GM12878 (cell line): ENCODE measurements around the gene ACACB. TPM values are rescaled to one million over a fixed set of nuclear protein-coding genes. Genes with fewer than 3 reads are reported as not detected.

Source experiments
- ATAC-seq: fragments of 200-7000 bp; cut with Tn5 transposase; 3 replicates; pipeline ENCODE4 v1.9.1; 2020; ENCODE audit warnings: mild to moderate bottlenecking, moderate library complexity
- BruUV-seq: library from RNA; stranded (reverse); fragments of 400-500 nt; replicated peaks from 2 replicates; lab custom pipeline; 2021; lab: Mats Ljungman, UMichigan
- CTCF ChIA-PET: fragments of 300-600 bp; sonication (Branson Sonifier 250); formaldehyde crosslinking; extraction: SDS; loops from one replicate; lab custom pipeline; 2021; ENCODE audit warnings: inconsistent platforms; lab: Yijun Ruan, JAX
- POLR2A ChIA-PET: fragments of 350-600 bp; formaldehyde crosslinking; extraction: SDS; loops from one replicate; lab custom pipeline; 2021; ENCODE audit warnings: inconsistent platforms; lab: Charles Lee
- RAD21 ChIA-PET: fragments of 300-600 bp; sonication (Branson Sonifier 250); formaldehyde crosslinking; loops from one replicate; lab custom pipeline; 2023; ENCODE audit warnings: antibody characterized with exemption; ENCODE audit not compliant: unreplicated experiment; lab: Charles Lee
- SMC1A ChIA-PET: fragments of 300-600 bp; sonication (Branson Sonifier 250); formaldehyde crosslinking; loops from one replicate; lab custom pipeline; 2023; ENCODE audit not compliant: unreplicated experiment, uncharacterized antibody; lab: Charles Lee
- DNase-seq: peaks from one replicate; pipeline ENCODE4 v3.0.0-alpha.2; 2011; ENCODE audit warnings: low read depth, low spot score
- FAIRE-seq: peaks from 3 replicates; lab custom pipeline; 2011; peaks lifted over from hg19 to GRCh38; lab: Jason Lieb, UNC
- H2AFZ ChIP-seq: 2 replicates; pipeline ENCODE4 v1.6.0; 2011; ENCODE audit warnings: low read depth, low read length, control low read depth; ENCODE audit not compliant: control insufficient read depth
- H3K27ac ChIP-seq: 2 replicates; pipeline ENCODE4 v1.5.1; 2011; ENCODE audit warnings: control low read depth; ENCODE audit not compliant: control insufficient read depth, insufficient read depth
- H3K27me3 ChIP-seq, 2 experiments: replicated peaks in 1 of 2; 2 replicates each; pipeline versions ENCODE4 v1.6.0 to v1.6.1; 2011; ENCODE audit warnings: low read length in 1 of 2; ENCODE audit not compliant: control insufficient read depth in 2 of 2, insufficient read depth in 2 of 2
- H3K36me3 ChIP-seq, 2 experiments: 2 replicates each; pipeline ENCODE4 v1.5.1; 2011; ENCODE audit warnings: low read length in 1 of 2; ENCODE audit not compliant: control insufficient read depth in 2 of 2, insufficient read depth in 2 of 2
- H3K4me1 ChIP-seq: 2 replicates; pipeline ENCODE4 v1.6.1; 2011; ENCODE audit warnings: mild to moderate bottlenecking, low read length, moderate library complexity, mixed read lengths; ENCODE audit not compliant: control insufficient read depth, insufficient read depth
- H3K4me2 ChIP-seq: 2 replicates; pipeline ENCODE4 v1.6.0; 2011; ENCODE audit warnings: control low read depth; ENCODE audit not compliant: control insufficient read depth, insufficient read depth
- H3K4me3 ChIP-seq: fragments of 200-600 bp; sonication (generic); 2 replicates; pipeline ENCODE4 v1.5.1; 2016
- H3K79me2 ChIP-seq: 2 replicates; pipeline ENCODE4 v1.6.0; 2011; ENCODE audit warnings: low read length; ENCODE audit not compliant: control insufficient read depth, insufficient read depth
- H3K9ac ChIP-seq: 2 replicates; pipeline ENCODE4 v1.8.0; 2011; ENCODE audit warnings: low read length, control low read depth, mixed read lengths; ENCODE audit not compliant: control insufficient read depth, insufficient read depth
- H3K9me3 ChIP-seq: replicated peaks from 3 replicates; pipeline ENCODE4 v1.5.1; 2011; ENCODE audit warnings: mild to moderate bottlenecking, low read length; ENCODE audit not compliant: control insufficient read depth, insufficient read depth
- H4K20me1 ChIP-seq: 2 replicates; pipeline ENCODE4 v1.6.0; 2011; ENCODE audit not compliant: control insufficient read depth, insufficient read depth
- EZH2 ChIP-seq: IDR thresholded peaks from 2 replicates; pipeline ENCODE4 v1.6.1; 2012; ENCODE audit warnings: low read depth, mild to moderate bottlenecking, control low read depth, inconsistent platforms, low read length, borderline replicate concordance; ENCODE audit not compliant: control insufficient read depth
- FOXK2 ChIP-seq: fragments of 450-650 bp; IDR thresholded peaks from 2 replicates; pipeline ENCODE4 v1.6.1; 2017; ENCODE audit warnings: mild to moderate bottlenecking, moderate library complexity
- GATAD2B ChIP-seq: fragments of 450-650 bp; conservative IDR thresholded peaks from 2 replicates; pipeline ENCODE4 v1.6.1; 2017; ENCODE audit warnings: low read depth, mild to moderate bottlenecking, moderate library complexity
- IKZF1 ChIP-seq: fragments of 450-650 bp; conservative IDR thresholded peaks from 2 replicates; pipeline ENCODE4 v1.6.1; 2017; ENCODE audit warnings: antibody characterized with exemption, mild to moderate bottlenecking
- MYC ChIP-seq: IDR thresholded peaks from 2 replicates; pipeline ENCODE4 v1.6.1; 2011; ENCODE audit warnings: mild to moderate bottlenecking, low read length, moderate library complexity, inconsistent platforms; ENCODE audit not compliant: insufficient read depth, insufficient replicate concordance, insufficient read length, severe bottlenecking
- POLR2AphosphoS5 ChIP-seq: IDR thresholded peaks from 2 replicates; pipeline ENCODE4 v1.6.1; 2011; ENCODE audit warnings: mild to moderate bottlenecking, low read length, inconsistent platforms
- RELA ChIP-seq: fragments of 450-650 bp; IDR thresholded peaks from 2 replicates; pipeline ENCODE4 v1.8.0; 2014; ENCODE audit warnings: borderline replicate concordance; ENCODE audit not compliant: partially characterized antibody
- SP1 ChIP-seq: IDR thresholded peaks from one replicate; pipeline ENCODE4 v1.6.1; 2011; ENCODE audit warnings: low read depth, low read length
- SREBF2 ChIP-seq: IDR thresholded peaks from 2 replicates; pipeline ENCODE4 v1.6.1; 2012; ENCODE audit warnings: mild to moderate bottlenecking, low read length
- SUPT20H ChIP-seq: IDR thresholded peaks from 2 replicates; pipeline ENCODE4 v1.6.1; 2011; ENCODE audit warnings: low read depth, mild to moderate bottlenecking, low read length, moderate library complexity, borderline replicate concordance; ENCODE audit not compliant: control insufficient read depth
- TCF7 ChIP-seq: IDR thresholded peaks from 2 replicates; pipeline ENCODE4 v1.6.1; 2014; ENCODE audit warnings: antibody characterized with exemption, borderline replicate concordance
- YY1 ChIP-seq: IDR thresholded peaks from 2 replicates; pipeline ENCODE4 v1.6.1; 2011; ENCODE audit warnings: low read depth, mild to moderate bottlenecking, low read length
- ZSCAN29 ChIP-seq: fragments of 450-650 bp; IDR thresholded peaks from 2 replicates; pipeline ENCODE4 v1.6.1; 2017; ENCODE audit warnings: mild to moderate bottlenecking, moderate library complexity
- ZZZ3 ChIP-seq: IDR thresholded peaks from 2 replicates; pipeline ENCODE4 v1.6.1; 2011; ENCODE audit warnings: low read depth; ENCODE audit not compliant: control insufficient read depth, insufficient read length
- WGBS: methylation state at CpG from one replicate; pipeline ENCODE4 v1.1.6; 2016; ENCODE audit warnings: low lambda C conversion rate; ENCODE audit not compliant: insufficient replicate concordance, insufficient coverage; ENCODE audit errors: missing lambda C conversion rate; 5-methylcytosine and 5-hydroxymethylcytosine counted together
- in situ Hi-C: fragments of 300-500 bp; cut with MboI; formaldehyde crosslinking; loops from 9 replicates; pipeline ENCODE4 v1.14.3; 2018; ENCODE audit warnings: mixed read lengths
- intact Hi-C: fragments of 100-400 bp; cut with micrococcal nuclease; formaldehyde crosslinking; loops from one replicate; pipeline ENCODE4 v1.14.2; 2022; ENCODE audit not compliant: unreplicated experiment
- polyA plus RNA-seq, 11 experiments: library from polyadenylated mRNA; depleted of rRNA in 4 of 11; unstranded in 6 of 11; stranded (reverse) in 5 of 11; fragments of >200 nt; fragmentation: Nextera tagmentation in 4 of 11; fragmentation: Illumina TruSeq in 1 of 11; extraction: Ambion mirVana in 4 of 11; extraction: Trizol in 1 of 11; gene quantifications; 1 replicate in 1 of 11; 2 replicates in 10 of 11; pipeline versions ENCODE4 v1.2.1 to v1.2.3, GENCODE V29; 2011 to 2016; ENCODE audit warnings: inconsistent platforms in 2 of 11, missing spikeins in 2 of 11, low read depth in 1 of 11
- total RNA-seq, 4 experiments: library from RNA; depleted of rRNA in 3 of 4; stranded (reverse); fragments of >200 nt in 3 of 4; fragmentation: Illumina TruSeq in 1 of 4; extraction: Trizol in 1 of 4; gene quantifications; 2 replicates each; pipeline versions ENCODE4 v1.2.1 to v1.2.3, GENCODE V29; 2013 to 2021
- TF ChIP-seq, protein P1 (sequence below): IDR thresholded peaks from 2 replicates; pipeline ENCODE4 v1.6.1; 2011; ENCODE audit warnings: mild to moderate bottlenecking, low read depth, low read length, moderate library complexity; ENCODE audit not compliant: insufficient replicate concordance

ACACB gene
- total and polyA plus RNA-seq, 10 of the 15 experiments (the other 5 are each of a cell fraction or from before 2014, with no cell fraction given): 0.05 to 1.9 (median 0.38) TPM; not detected in 2

GRCh38 chr12:109130297-109131153 is 14.1 kb downstream of the ACACB start:
- FAIRE-seq: no peak
- H3K27ac ChIP-seq: no peak overlapping the region
- no TSS peak for BruUV-seq
- H3K36me3 ChIP-seq: no peaks in the 10 kb centered on the region
- ChIA-PET RAD21 (no interaction called here), CTCF (interaction anchor here (2.3 kb wide), 1 partner anchor 12 kb away, joined by 5 read pairs; no protein-coding TSS in a partner anchor), POLR2A (no interaction called here), SMC1A (no interaction called here)
- TF ChIP-seq GATAD2B: no peak
- TF ChIP-seq IKZF1: no peak
- no peak for TF ChIP-seq MYC
- no peak for TF ChIP-seq ZZZ3
- no peak for TF ChIP-seq TCF7
- TF ChIP-seq SUPT20H: no peak
- TF ChIP-seq RELA: no peak
- TF ChIP-seq SP1: no peak
- TF ChIP-seq ZSCAN29: no peak
- no peak for TF ChIP-seq EZH2
- TF ChIP-seq SREBF2: no peak
- no peak for TF ChIP-seq FOXK2
- TF ChIP-seq, protein P1, sequence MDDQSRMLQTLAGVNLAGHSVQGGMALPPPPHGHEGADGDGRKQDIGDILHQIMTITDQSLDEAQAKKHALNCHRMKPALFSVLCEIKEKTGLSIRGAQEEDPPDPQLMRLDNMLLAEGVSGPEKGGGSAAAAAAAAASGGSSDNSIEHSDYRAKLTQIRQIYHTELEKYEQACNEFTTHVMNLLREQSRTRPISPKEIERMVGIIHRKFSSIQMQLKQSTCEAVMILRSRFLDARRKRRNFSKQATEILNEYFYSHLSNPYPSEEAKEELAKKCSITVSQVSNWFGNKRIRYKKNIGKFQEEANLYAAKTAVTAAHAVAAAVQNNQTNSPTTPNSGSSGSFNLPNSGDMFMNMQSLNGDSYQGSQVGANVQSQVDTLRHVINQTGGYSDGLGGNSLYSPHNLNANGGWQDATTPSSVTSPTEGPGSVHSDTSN: no peak
- no peak for TF ChIP-seq POLR2AphosphoS5
- no peak for TF ChIP-seq YY1
- H3K4me3 ChIP-seq: no peak overlapping the region
- no peak for ATAC-seq
- H2AFZ ChIP-seq: no peak overlapping the region
- H3K27me3 ChIP-seq: no peaks in the 10 kb centered on the region
- no peaks in the 10 kb centered on the region for H3K79me2 ChIP-seq
- H3K4me1 ChIP-seq: no peaks in the 10 kb centered on the region
- no peak overlapping the region for H3K4me2 ChIP-seq
- in situ Hi-C loops (no loop called here), intact Hi-C loops (loop anchor here (10.0 kb wide), 1 partner anchor 254 kb away; no protein-coding TSS in a partner anchor)
- DNase-seq: no peak
- H3K9ac ChIP-seq: no peak overlapping the region
- no peaks in the 10 kb centered on the region for H4K20me1 ChIP-seq
- no peaks in the 10 kb centered on the region for H3K9me3 ChIP-seq
- WGBS: 53% methylated on average over 15 of the region's 15 CpGs
